ENCODE measurements around the gene NETO1.

The NETO1 gene

DNA sequence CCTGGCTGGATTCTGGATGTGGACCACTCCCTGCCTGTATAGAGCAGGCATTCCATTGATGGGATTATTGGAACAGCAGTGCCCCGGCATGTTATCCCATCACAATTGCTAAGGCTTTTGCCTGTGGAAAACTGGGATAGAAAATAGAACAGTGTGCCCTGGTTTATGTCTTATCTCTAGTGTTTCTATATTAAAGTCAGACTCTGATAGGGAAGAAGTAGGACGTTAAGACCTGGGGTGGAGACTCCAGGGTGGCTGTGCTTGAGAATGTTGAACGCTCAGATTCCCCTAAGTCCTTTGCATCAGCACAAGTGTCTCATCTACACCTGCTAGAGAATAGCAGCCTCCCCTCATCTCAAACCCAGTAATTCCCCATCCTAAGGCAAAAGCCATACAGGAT lies 10.8 kb upstream of the NETO1 start:
- no peak for DNase-seq (ENCODE audit: low spot score)
- Histone ChIP-seq H3K27ac (no peak overlapping the region), H3K4me3 (no peak overlapping the region)
- TF ChIP-seq, protein P1, sequence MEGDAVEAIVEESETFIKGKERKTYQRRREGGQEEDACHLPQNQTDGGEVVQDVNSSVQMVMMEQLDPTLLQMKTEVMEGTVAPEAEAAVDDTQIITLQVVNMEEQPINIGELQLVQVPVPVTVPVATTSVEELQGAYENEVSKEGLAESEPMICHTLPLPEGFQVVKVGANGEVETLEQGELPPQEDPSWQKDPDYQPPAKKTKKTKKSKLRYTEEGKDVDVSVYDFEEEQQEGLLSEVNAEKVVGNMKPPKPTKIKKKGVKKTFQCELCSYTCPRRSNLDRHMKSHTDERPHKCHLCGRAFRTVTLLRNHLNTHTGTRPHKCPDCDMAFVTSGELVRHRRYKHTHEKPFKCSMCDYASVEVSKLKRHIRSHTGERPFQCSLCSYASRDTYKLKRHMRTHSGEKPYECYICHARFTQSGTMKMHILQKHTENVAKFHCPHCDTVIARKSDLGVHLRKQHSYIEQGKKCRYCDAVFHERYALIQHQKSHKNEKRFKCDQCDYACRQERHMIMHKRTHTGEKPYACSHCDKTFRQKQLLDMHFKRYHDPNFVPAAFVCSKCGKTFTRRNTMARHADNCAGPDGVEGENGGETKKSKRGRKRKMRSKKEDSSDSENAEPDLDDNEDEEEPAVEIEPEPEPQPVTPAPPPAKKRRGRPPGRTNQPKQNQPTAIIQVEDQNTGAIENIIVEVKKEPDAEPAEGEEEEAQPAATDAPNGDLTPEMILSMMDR (IDR thresholded peaks at IDR 0.05) = no peak

DNA sequence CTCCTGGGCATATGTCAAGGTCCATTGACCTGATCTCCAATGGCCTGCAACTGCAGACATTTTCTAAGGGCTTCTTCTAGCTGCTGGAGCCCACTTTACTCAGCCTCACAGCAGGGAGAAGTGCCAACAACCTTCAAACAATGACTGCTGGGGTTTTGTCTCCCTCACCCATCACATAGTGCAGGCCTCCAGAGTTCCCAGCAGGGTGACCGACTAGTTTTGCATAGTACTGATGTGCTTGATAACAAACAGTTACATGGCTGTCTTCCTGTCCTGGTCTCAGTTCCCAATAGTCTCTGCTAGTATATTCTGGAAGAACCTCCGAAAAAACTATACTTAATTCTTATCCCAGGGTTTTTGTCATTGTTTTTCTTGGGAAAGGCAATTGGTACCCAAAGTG lies 10.4 kb upstream of the NETO1 start:
- DNase-seq (ENCODE audit: low spot score) = no peak
- no peak overlapping the region for H3K27ac ChIP-seq
- H3K4me3 ChIP-seq = no peak overlapping the region
- TF ChIP-seq, protein P1 (IDR thresholded peaks at IDR 0.05) = no peak

DNA sequence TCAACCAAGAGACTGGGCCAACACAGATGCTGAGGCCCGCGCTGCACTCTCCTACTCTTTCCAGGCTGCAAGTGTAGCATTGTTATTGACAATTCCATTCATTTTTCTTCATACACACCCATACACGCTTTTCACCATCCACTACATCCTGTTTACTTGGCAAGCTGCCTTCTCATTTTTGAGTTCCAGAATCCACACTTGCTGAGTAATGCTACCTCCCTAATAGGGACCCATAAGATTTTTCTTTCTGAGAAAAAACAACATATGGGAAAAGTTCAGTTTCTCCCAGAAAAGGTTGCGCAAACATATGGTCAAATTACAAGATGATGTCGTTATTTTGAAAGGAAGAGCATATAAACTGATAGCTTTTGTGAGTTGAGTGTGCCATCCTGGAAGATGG lies 3.3 kb upstream of the NETO1 start:
- no peak for DNase-seq (ENCODE audit: low spot score)
- Histone ChIP-seq H3K27ac (no peak overlapping the region), H3K4me3 (no peak overlapping the region)
- TF ChIP-seq, protein P1 (IDR thresholded peaks at IDR 0.05) = no peak

DNA sequence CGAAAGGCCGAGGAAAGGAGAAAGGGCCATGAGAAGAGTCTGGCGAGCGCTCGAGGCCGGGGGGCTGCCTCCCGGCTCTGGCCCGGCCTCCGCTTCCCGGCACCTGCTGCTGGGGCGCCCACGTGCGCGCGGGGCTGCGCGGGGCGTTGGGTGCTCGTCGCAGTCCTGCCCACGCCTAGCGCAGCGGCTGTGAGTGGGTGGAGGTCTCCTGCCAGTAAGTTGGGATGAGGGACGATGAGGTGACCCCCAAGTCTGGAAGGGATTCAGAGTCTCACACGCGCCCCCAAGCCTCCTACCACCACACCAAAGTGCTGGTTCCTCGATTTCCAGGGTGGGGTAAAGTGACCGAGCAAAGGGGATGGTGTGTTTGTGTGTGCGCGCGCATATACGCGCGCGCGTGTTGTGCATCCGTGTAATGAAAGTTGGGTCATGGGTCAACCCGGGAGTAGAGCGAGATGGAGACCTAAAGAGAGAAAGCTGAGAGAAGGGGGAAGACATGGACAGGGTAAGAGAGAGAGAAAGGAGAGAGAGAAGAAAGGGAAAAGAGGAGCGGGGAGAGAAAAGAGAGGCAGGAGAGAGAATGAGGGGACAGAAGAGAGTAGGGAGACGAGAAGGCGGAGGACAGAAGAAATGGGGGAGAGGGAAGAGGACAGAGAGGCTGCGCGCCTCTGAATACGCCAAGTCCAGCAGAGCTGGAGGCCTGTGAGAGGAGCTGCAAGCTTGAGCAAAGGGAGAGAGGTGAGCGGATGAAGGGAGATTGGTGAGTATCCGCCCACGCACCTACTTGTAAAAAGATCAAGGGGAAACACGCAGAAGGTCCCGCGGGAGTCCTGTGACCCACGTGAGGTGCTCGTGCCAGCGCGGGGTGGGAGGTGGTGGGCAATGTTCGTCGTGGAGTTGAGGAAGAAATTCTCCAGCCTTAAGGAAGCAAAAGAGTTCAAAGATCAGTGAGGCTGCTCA lies 1.7 kb upstream of the NETO1 start:
- no peak for DNase-seq (ENCODE audit: low spot score)
- no peak overlapping the region for H3K27ac ChIP-seq

DNA sequence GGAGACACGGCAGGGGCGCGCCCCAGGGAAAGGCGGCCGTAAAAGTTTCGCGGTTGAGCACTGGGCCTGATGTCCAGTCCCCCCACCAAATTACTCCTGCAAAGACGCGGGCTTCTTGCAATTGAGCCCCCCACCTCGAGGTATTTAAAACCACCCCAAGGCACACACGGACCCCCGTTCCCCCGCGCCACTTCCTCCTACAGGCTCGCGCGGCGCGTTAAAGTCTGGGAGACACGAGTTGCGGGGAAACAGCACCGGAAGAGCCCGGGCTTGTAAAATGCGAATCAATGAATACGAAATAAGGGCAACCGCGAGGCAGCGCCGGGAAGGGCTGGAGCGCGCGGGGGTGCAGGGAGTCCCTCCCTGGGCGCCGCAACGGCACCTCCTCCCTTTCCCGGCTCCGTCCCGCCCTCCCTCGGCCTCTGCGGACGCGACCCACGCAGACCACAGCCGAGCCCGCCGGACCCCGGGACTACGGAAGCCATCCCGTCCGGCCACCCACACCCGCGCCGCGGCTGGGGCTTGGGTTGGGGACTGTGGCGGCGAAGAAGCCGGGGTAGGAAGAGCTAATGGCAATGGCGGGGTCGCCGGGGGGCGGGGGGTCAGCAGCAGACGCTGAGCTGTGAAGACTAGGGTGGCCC lies 918 bp upstream of the NETO1 start:
- TF ChIP-seq, protein P1 (IDR thresholded peaks at IDR 0.05) = no peak
- H3K27ac ChIP-seq = no peak overlapping the region
- peak overlapping the region; percentile 66 for H3K4me3 ChIP-seq
- DNase-seq (ENCODE audit: low spot score) = no peak

More for the DNA sequence above, 1.7 kb upstream of the NETO1 start:
- TF ChIP-seq, protein P1 (IDR thresholded peaks at IDR 0.05) = no peak
- H3K4me3 ChIP-seq = peak overlapping the region; percentile 66

DNA sequence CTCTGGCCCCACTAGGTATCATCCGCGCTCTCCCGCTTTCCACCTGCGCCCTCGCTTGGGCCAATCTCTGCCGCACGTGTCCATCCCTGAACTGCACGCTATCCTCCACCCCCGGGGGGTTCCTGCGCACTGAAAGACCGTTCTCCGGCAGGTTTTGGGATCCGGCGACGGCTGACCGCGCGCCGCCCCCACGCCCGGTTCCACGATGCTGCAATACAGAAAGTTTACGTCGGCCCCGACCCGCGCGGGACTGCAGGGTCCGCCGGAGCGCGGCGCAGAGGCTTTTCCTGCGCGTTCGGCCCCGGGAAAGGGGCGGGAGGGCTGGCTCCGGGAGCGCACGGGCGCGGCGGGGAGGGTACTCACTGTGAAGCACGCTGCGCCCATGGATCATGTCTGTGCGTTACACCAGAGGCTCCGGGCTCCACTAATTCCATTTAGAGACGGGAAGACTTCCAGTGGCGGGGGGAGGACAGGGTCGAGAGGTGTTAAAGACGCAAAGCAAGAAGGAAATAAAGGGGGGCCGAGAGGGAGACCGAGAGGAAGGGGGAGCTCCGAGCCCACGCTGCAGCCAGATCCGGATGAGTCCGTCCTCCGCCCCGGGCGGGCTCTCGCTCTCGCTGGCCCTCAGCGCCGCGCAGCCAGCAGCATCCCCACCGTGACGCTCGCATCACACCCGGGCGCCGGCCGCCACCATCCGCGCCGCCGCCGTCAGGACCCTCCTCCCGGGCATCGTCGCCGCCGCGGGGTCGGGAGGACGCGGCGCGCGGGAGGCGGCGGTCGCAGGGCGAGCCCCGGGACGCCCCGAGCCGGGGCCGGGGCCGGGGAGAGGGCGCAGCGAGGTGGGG lies 664 bp downstream of the NETO1 start:
- H3K4me3 ChIP-seq = peak overlapping the region; percentile 66
- DNase-seq (ENCODE audit: low spot score) = no peak

More for the DNA sequence above, 664 bp downstream of the NETO1 start:
- TF ChIP-seq, protein P1 (IDR thresholded peaks at IDR 0.05) = no peak
- H3K27ac ChIP-seq = no peak overlapping the region
